NB4 (cell line): ENCODE results near the gene MAP1LC3C.

Experiments used
- DNase-seq: peaks from one replicate; pipeline ENCODE4 v3.0.0; 2010; ENCODE audit warnings: low read depth
- H3K4me3 ChIP-seq: one replicate; pipeline ENCODE4 v1.5.1; 2011; ENCODE audit warnings: mild to moderate bottlenecking, low read depth, low read length, moderate library complexity
- CTCF ChIP-seq: IDR thresholded peaks from one replicate; pipeline ENCODE4 v1.5.1; 2012; ENCODE audit warnings: low read depth, low read length
- MYC ChIP-seq: IDR thresholded peaks from 2 replicates; pipeline ENCODE4 v1.6.1; 2011; ENCODE audit warnings: low read depth, low read length
- POLR2A ChIP-seq: IDR thresholded peaks from 2 replicates; pipeline ENCODE4 v1.6.1; 2011; ENCODE audit warnings: mild to moderate bottlenecking; ENCODE audit not compliant: insufficient read length; ENCODE audit errors: extremely low read depth
- TF ChIP-seq, protein P1 (sequence below): IDR thresholded peaks from 2 replicates; pipeline ENCODE4 v1.6.1; 2011; ENCODE audit warnings: low read depth, low read length

MAP1LC3C gene

DNA sequence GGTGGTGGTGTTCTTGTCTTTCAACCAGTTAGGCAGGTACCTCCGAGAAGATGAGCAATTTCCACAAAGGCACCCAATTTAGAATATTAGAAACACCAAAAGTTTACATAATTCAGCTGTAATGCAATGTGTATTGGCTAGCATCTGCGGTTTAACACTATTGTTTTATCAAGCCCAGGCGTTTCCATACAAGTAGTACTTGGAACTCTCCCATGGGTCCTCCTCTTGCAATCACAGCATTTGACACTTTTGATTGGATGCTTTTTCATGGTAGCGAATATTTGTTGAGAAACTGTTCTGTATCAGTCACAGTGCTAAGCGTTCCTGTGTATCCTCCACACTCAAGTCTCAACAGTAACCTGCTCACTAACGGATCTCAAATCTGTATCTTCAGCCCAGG lies 20.1 kb upstream of the MAP1LC3C start:
- TF ChIP-seq CTCF (no peak), POLR2A (no peak), MYC (no peak)
- TF ChIP-seq, protein P1, sequence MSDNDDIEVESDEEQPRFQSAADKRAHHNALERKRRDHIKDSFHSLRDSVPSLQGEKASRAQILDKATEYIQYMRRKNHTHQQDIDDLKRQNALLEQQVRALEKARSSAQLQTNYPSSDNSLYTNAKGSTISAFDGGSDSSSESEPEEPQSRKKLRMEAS: no peak
- H3K4me3 ChIP-seq: no peak overlapping the region

DNA sequence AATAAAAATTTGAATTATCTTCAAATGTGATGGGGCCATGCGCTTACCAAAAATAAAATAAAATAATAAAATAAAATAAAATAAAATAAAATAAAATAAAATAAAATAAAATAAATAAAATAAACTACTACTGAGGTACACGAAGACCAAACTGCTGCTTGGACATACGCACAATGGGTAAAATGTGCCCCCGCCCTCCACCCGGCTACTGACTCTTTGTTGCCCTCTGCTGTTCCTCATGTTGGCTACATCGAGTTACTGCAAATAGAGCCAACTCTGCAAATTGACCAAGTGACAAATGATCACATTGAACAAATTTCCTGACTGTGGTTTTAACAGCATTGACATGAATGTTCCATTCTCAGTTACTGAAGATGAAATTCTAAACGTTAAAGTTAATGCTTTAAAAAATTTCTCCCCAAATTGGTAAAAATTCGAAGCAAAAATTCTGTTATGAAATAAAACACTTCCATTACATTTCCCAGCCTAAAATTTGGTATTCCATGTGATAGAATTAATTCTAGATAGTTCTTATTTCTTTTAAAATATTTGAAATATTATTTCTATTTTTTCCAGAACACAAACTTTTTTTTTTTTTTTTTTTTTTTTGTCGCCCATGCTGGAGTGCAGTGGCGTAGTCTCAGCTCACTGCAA lies 18.8 kb upstream of the MAP1LC3C start:
- H3K4me3 ChIP-seq: no peak overlapping the region
- TF ChIP-seq POLR2A (no peak), CTCF (peak; percentile 80)

More for the DNA sequence above, 20.1 kb upstream of the MAP1LC3C start:
- DNase-seq: no peak

GRCh38 chr1:242016479-242016878 lies 17.6 kb upstream of the MAP1LC3C start:
- no peak for DNase-seq
- no peak for TF ChIP-seq POLR2A
- TF ChIP-seq MYC: no peak
- no peak for TF ChIP-seq CTCF
- TF ChIP-seq, protein P1: no peak

More for the DNA sequence above, 18.8 kb upstream of the MAP1LC3C start:
- DNase-seq: peak; percentile 74

DNA sequence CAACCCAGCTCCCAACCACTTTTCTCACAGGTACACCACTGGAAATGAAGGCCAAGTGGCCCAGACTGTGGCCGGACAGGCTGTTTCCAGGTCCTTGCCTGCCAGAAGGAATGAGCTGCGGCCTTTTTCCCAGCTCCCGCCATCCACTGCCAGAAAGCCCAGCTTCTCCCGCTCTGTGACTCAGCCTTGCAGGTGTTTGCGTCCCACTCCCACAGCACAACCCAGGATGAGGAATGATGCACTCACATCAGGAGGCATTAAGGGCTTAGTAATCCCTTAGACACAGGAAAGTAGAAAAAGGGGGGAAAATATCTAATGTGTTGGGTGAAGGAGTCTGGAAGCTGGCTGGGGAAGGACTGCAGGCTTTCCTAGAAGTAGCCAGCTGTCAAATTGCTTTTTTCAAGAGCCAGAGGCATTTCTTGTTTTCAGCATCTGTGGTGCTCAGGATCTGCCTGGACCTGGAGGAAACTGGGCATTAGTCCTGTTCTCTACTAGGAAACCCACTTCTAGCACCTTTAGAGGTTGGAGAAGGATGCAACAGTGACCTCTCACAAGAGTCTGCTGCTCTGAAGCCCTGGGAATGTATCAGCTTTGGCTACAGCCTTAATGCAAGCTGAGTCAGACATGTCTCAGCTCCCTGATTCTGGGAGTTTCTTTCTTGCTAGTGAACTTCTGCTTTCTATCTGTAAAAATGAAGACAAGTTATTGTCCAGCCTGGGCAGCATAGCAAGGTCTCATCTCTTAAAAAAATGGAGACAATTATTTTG lies 13.2 kb upstream of the MAP1LC3C start:
- peak; percentile 17 for DNase-seq
- TF ChIP-seq CTCF (no peak), MYC (no peak), POLR2A (no peak)
- TF ChIP-seq, protein P1: no peak
- no peak overlapping the region for H3K4me3 ChIP-seq

More at GRCh38 chr1:242016479-242016878, 17.6 kb upstream of the MAP1LC3C start:
- H3K4me3 ChIP-seq: no peak overlapping the region

DNA sequence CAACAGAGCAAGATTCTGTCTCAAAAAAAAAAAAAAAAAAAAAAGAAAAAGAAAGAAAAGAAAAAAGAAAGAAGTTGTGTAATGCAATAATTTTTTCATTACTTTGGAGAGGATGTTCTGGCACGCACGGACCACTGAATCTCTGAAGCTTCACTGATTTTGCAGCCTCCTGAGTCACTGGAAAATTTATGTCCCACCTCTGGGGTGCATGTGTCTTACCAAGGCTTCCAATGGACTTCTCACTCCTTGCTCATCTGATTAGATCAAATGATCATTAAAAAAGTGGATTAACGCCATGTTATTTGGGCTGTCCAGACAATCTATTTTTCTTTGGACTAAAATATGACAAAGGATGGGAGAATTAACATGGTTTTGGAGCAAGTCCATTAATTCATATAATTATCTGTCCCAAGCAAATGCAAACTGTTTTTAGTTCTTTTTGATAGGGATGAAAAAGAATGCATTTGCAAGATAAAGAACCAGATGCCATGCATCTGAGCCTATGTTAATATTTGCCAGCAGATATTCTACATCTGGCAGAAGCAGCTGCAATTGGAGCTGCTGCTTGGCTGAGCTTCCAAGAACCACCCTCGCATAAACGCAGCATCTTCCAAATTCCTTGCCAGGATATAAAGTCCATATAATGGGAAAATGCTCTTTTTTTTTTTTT lies 10.1 kb upstream of the MAP1LC3C start:
- TF ChIP-seq, protein P1: no peak
- TF ChIP-seq POLR2A (no peak), MYC (no peak), CTCF (no peak)
- DNase-seq: no peak

More for the DNA sequence above, 10.1 kb upstream of the MAP1LC3C start:
- H3K4me3 ChIP-seq: no peak overlapping the region
